Measurements from ENCODE around the gene TPPP2. TPM values are rescaled to one million over a fixed set of nuclear protein-coding genes. Genes with fewer than 3 reads are reported as not detected.

Gene TPPP2
- not detected in 2 replicates for total RNA-seq

GRCh38 chr14:21029917-21030316, at the start of gene TPPP2:
Gene TPPP2 (plus strand): TSS chr14:21030217. CDS start chr14:21030582, 365 bp downstream.

GRCh38 chr14:20989787-20990600, 40.0 kb upstream of the TPPP2 start, which contains the start of gene METTL17:
Gene METTL17 (plus strand): TSS chr14:20989980. CDS start chr14:20990003, 23 bp downstream.

GRCh38 chr14:20998674-20999366, 31.2 kb upstream of the TPPP2 start, which contains the start of gene SLC39A2:
Gene SLC39A2 (plus strand): TSS chr14:20999293. CDS start chr14:20999447, 154 bp downstream.

GRCh38 chr14:21024585-21025370, 5.2 kb upstream of the TPPP2 start, which contains the start of gene NDRG2:
Gene NDRG2 (minus strand): TSS chr14:21025061. CDS start chr14:21023315, 1,746 bp downstream.

GRCh38 chr14:21034707-21035106, 4.7 kb downstream of the TPPP2 start, which contains the start of gene RNASE13:
Gene RNASE13 (minus strand): TSS chr14:21034807. CDS start chr14:21034288, 519 bp downstream.

GRCh38 chr14:21041676-21042433, 11.8 kb downstream of the TPPP2 start, which contains the start of gene RNASE7:
Gene RNASE7 (plus strand): TSS chr14:21042362. CDS start chr14:21042993, 631 bp downstream.

GRCh38 chr14:21057803-21058675, 28.0 kb downstream of the TPPP2 start, which contains the start of gene RNASE8:
Gene RNASE8 (plus strand): TSS chr14:21057822. CDS start chr14:21057893, 71 bp downstream.

GRCh38 chr14:21070083-21070609, 40.1 kb downstream of the TPPP2 start, which contains the start of gene ARHGEF40:
Gene ARHGEF40 (plus strand): TSS chr14:21070304. CDS start chr14:21070397, 93 bp downstream.

Other genes with a start within 250 kb of the TPPP2 start
- gene RNASE6, start 248.9 kb upstream of the TPPP2 start, total RNA-seq = not detected in 2 replicates
- 182 and 221 TPM in 2 replicates for gene RNASE1, start 227.4 kb upstream of the TPPP2 start, total RNA-seq
- not detected in 2 replicates for gene RNASE3, start 138.8 kb upstream of the TPPP2 start, total RNA-seq
- gene RNASE2, start 74.7 kb upstream of the TPPP2 start, total RNA-seq = not detected in 2 replicates
- gene METTL17, start 40.2 kb upstream of the TPPP2 start, total RNA-seq = 52.3 TPM in 2 replicates
- not detected in 2 replicates for gene SLC39A2, start 30.9 kb upstream of the TPPP2 start, total RNA-seq
- gene NDRG2, start 5.2 kb upstream of the TPPP2 start, total RNA-seq = 0.69 TPM in 1 of 2 replicates, not detected in the other
- gene RNASE13, start 4.6 kb downstream of the TPPP2 start, total RNA-seq = not detected in 2 replicates
- gene RNASE7, start 12.1 kb downstream of the TPPP2 start, total RNA-seq = not detected in 2 replicates
- not detected in 2 replicates for gene RNASE8, start 27.6 kb downstream of the TPPP2 start, total RNA-seq
- 4.5 and 6.0 TPM in 2 replicates for gene ARHGEF40, start 40.1 kb downstream of the TPPP2 start, total RNA-seq
- gene ZNF219, start 68.4 kb downstream of the TPPP2 start, total RNA-seq = 7.1 and 14.8 TPM in 2 replicates
- gene TMEM253, start 70.8 kb downstream of the TPPP2 start, total RNA-seq = not detected in 2 replicates
- gene OR5AU1, start 125.8 kb downstream of the TPPP2 start, total RNA-seq = not detected in 2 replicates
- gene HNRNPC, start 239.2 kb downstream of the TPPP2 start, total RNA-seq = 903 and 941 TPM in 2 replicates
- gene RPGRIP1, start 249.9 kb downstream of the TPPP2 start, total RNA-seq = 0.05 TPM in 1 of 2 replicates, not detected in the other

Measured in mammary microvascular endothelial cell (primary cell).